Measurements from ENCODE around the gene TNFRSF12A. TPM values are rescaled to one million over a fixed set of nuclear protein-coding genes. Genes with fewer than 3 reads are reported as not detected.

Gene TNFRSF12A
- total and polyA plus RNA-seq, 10 of the 15 experiments (the other 5 are each of a cell fraction or from before 2014, with no cell fraction given): 0.35 to 1.7 (median 1.2) TPM; not detected in 2

DNA sequence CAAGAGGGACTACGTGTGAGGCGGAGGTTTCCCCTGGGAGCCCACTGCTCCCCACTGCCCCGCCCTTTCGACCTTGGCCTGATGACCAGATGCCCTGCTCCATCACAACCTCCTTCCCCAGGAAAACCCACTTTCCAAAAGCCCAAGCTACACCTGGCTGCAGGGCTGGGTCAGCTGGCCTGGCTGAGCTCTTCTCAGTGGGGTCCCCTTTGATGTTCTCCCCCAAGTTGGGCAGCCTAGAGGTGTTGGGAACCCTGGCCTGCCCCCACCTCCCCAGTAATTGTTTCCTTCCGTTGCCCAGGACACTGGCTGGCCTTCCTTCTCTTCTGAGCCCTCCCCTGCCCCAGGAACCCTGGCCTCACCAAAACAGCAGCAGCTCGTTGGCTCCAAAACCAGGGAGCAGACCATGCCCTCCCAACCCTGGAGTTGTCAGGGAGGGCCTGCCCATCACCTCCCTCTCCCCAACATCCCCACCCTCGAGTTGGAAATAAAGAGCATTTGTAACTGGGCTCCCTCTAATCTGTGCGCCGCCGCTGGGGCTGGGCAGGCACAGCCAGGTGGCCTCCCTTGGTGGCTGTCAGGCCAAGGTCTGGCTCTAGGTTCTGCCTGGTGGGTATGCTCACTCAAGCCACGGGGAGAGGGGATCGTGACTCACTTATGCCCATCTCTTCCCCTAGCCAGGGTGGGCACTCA lies 6.0 kb upstream of the TNFRSF12A start:
- H3K4me3 ChIP-seq: no peak overlapping the region
- H3K9ac ChIP-seq (ENCODE audit: control insufficient read depth, insufficient read depth, low read length): no peak overlapping the region
- intact Hi-C loops (cut with micrococcal nuclease; ENCODE audit: unreplicated experiment) (no loop called here), in situ Hi-C loops (cut with MboI) (no loop called here)
- H3K4me2 ChIP-seq (ENCODE audit: control insufficient read depth, insufficient read depth): no peak overlapping the region
- POLR2A ChIA-PET: no interaction called here
- H4K20me1 ChIP-seq (ENCODE audit: control insufficient read depth, insufficient read depth): no peaks in the 10 kb centered on the region
- peaks cover 0 to 10% of the 10 kb centered on the region in 2 experiments for H3K27me3 ChIP-seq (replicated peaks in 1 of 2; ENCODE audit: control insufficient read depth in 2 of 2, insufficient read depth in 2 of 2, low read length in 1 of 2)
- TF ChIP-seq, protein P1, sequence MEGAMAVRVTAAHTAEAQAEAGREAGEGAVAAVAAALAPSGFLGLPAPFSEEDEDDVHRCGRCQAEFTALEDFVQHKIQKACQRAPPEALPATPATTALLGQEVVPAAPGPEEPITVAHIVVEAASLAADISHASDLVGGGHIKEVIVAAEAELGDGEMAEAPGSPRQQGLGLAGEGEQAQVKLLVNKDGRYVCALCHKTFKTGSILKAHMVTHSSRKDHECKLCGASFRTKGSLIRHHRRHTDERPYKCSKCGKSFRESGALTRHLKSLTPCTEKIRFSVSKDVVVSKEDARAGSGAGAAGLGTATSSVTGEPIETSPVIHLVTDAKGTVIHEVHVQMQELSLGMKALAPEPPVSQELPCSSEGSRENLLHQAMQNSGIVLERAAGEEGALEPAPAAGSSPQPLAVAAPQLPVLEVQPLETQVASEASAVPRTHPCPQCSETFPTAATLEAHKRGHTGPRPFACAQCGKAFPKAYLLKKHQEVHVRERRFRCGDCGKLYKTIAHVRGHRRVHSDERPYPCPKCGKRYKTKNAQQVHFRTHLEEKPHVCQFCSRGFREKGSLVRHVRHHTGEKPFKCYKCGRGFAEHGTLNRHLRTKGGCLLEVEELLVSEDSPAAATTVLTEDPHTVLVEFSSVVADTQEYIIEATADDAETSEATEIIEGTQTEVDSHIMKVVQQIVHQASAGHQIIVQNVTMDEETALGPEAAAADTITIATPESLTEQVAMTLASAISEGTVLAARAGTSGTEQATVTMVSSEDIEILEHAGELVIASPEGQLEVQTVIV (IDR thresholded peaks at IDR 0.05; ENCODE audit: borderline replicate concordance, partially characterized antibody): no peak
- TF ChIP-seq SMARCA5 (IDR thresholded peaks at IDR 0.05): no peak
- TF ChIP-seq FOXM1 (IDR thresholded peaks at IDR 0.05; ENCODE audit: low read depth, low read length): no peak
- no peak for TF ChIP-seq PML (IDR thresholded peaks at IDR 0.05; ENCODE audit: low read length)
- TF ChIP-seq, protein P2, sequence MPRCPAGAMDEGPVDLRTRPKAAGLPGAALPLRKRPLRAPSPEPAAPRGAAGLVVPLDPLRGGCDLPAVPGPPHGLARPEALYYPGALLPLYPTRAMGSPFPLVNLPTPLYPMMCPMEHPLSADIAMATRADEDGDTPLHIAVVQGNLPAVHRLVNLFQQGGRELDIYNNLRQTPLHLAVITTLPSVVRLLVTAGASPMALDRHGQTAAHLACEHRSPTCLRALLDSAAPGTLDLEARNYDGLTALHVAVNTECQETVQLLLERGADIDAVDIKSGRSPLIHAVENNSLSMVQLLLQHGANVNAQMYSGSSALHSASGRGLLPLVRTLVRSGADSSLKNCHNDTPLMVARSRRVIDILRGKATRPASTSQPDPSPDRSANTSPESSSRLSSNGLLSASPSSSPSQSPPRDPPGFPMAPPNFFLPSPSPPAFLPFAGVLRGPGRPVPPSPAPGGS (IDR thresholded peaks at IDR 0.05; ENCODE audit: borderline replicate concordance, insufficient read depth, low read depth, low read length, poor library complexity, severe bottlenecking): no peak
- TF ChIP-seq GATAD2B (conservative IDR thresholded peaks at IDR 0.05; ENCODE audit: low read depth): no peak
- no peak for TF ChIP-seq EED (IDR thresholded peaks at IDR 0.05; ENCODE audit: low read depth)
- TF ChIP-seq, protein P3, sequence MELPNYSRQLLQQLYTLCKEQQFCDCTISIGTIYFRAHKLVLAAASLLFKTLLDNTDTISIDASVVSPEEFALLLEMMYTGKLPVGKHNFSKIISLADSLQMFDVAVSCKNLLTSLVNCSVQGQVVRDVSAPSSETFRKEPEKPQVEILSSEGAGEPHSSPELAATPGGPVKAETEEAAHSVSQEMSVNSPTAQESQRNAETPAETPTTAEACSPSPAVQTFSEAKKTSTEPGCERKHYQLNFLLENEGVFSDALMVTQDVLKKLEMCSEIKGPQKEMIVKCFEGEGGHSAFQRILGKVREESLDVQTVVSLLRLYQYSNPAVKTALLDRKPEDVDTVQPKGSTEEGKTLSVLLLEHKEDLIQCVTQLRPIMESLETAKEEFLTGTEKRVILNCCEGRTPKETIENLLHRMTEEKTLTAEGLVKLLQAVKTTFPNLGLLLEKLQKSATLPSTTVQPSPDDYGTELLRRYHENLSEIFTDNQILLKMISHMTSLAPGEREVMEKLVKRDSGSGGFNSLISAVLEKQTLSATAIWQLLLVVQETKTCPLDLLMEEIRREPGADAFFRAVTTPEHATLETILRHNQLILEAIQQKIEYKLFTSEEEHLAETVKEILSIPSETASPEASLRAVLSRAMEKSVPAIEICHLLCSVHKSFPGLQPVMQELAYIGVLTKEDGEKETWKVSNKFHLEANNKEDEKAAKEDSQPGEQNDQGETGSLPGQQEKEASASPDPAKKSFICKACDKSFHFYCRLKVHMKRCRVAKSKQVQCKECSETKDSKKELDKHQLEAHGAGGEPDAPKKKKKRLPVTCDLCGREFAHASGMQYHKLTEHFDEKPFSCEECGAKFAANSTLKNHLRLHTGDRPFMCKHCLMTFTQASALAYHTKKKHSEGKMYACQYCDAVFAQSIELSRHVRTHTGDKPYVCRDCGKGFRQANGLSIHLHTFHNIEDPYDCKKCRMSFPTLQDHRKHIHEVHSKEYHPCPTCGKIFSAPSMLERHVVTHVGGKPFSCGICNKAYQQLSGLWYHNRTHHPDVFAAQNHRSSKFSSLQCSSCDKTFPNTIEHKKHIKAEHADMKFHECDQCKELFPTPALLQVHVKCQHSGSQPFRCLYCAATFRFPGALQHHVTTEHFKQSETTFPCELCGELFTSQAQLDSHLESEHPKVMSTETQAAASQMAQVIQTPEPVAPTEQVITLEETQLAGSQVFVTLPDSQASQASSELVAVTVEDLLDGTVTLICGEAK (IDR thresholded peaks at IDR 0.05; ENCODE audit: borderline replicate concordance): no peak
- TF ChIP-seq SMC3 (IDR thresholded peaks at IDR 0.05; ENCODE audit: borderline replicate concordance, low read length): no peak
- TF ChIP-seq MTA2 (IDR thresholded peaks at IDR 0.05; ENCODE audit: low read depth): no peak
- TF ChIP-seq PAX8 (IDR thresholded peaks at IDR 0.05): no peak
- TF ChIP-seq, protein P4, sequence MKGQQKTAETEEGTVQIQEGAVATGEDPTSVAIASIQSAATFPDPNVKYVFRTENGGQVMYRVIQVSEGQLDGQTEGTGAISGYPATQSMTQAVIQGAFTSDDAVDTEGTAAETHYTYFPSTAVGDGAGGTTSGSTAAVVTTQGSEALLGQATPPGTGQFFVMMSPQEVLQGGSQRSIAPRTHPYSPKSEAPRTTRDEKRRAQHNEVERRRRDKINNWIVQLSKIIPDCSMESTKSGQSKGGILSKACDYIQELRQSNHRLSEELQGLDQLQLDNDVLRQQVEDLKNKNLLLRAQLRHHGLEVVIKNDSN (IDR thresholded peaks at IDR 0.05; ENCODE audit: borderline replicate concordance, extremely low read length, insufficient read depth, low read depth, low read length): no peak
- no peak for TF ChIP-seq POLR2AphosphoS2 (IDR thresholded peaks at IDR 0.05; ENCODE audit: low read depth, low read length)
- RAD21 ChIA-PET (ENCODE audit: unreplicated experiment): no interaction called here
- 42% methylated on average over 12 of the region's 12 CpGs for WGBS (ENCODE audit: insufficient coverage, insufficient replicate concordance, low lambda C conversion rate, missing lambda C conversion rate)
- H2AFZ ChIP-seq (ENCODE audit: control insufficient read depth, low read depth, low read length): no peak overlapping the region
- H3K4me1 ChIP-seq (ENCODE audit: control insufficient read depth, insufficient read depth, low read length): no peaks in the 10 kb centered on the region
- DNase-seq (ENCODE audit: low read depth, low spot score) (no peak), ATAC-seq (no peak), FAIRE-seq (no peak)
- SMC1A ChIA-PET (ENCODE audit: uncharacterized antibody, unreplicated experiment): no interaction called here
- no TSS peak for BruUV-seq (replicated peaks)
- no peak overlapping the region for H3K27ac ChIP-seq (ENCODE audit: control insufficient read depth, insufficient read depth)
- no peaks in the 10 kb centered on the region for H3K9me3 ChIP-seq (replicated peaks; ENCODE audit: control insufficient read depth, insufficient read depth, low read length)
- no peaks in the 10 kb centered on the region for H3K36me3 ChIP-seq (ENCODE audit: control insufficient read depth in 2 of 2, insufficient read depth in 2 of 2, low read length in 1 of 2)
- CTCF ChIA-PET: interaction anchor here (0.6 to 1.3 kb wide), 4 partner anchors 8 to 20 kb away, joined by 3 to 4 read pairs (median 3); no protein-coding TSS in a partner anchor
- no peaks in the 10 kb centered on the region for H3K79me2 ChIP-seq (ENCODE audit: control insufficient read depth, insufficient read depth, low read length)
